Endodermal cell (in vitro differentiated cells): Measurements from ENCODE around the gene NRG2. TPM values are rescaled to one million over a fixed set of nuclear protein-coding genes. Genes with fewer than 3 reads are reported as not detected.

Source experiments
- DNase-seq: peaks from one replicate; pipeline ENCODE4 v3.0.0-alpha.2; 2017
- H3K27ac ChIP-seq: 2 replicates; pipeline ENCODE4 v1.5.1; 2013; ENCODE audit warnings: mild to moderate bottlenecking, low read depth, low read length, moderate library complexity
- H3K27me3 ChIP-seq: 2 replicates; pipeline ENCODE4 v1.6.1; 2013; ENCODE audit warnings: mild to moderate bottlenecking, low read length, moderate library complexity; ENCODE audit not compliant: insufficient read depth, control insufficient read depth, poor library complexity, severe bottlenecking
- H3K36me3 ChIP-seq: 2 replicates; pipeline ENCODE4 v1.7.0; 2013; ENCODE audit warnings: mild to moderate bottlenecking, low read length, moderate library complexity; ENCODE audit not compliant: control insufficient read depth, insufficient read depth
- H3K4me1 ChIP-seq: one replicate; pipeline ENCODE4 v1.7.0; 2013; ENCODE audit warnings: low read length; ENCODE audit not compliant: control insufficient read depth, insufficient read depth
- H3K4me3 ChIP-seq: 2 replicates; pipeline ENCODE4 v1.5.1; 2013; ENCODE audit warnings: mild to moderate bottlenecking, low read length, moderate library complexity
- H3K9ac ChIP-seq: 2 replicates; pipeline ENCODE4 v1.6.1; 2013; ENCODE audit warnings: mild to moderate bottlenecking, low read length, moderate library complexity; ENCODE audit not compliant: poor library complexity, severe bottlenecking; ENCODE audit errors: extremely low read depth
- H3K9me3 ChIP-seq: 2 replicates; pipeline ENCODE4 v1.6.1; 2013; ENCODE audit warnings: mild to moderate bottlenecking, low read length, moderate library complexity; ENCODE audit not compliant: control insufficient read depth
- H3K27ac Mint-ChIP-seq: 2 replicates; pipeline ENCODE4 v1.8.0; 2020; ENCODE audit warnings: mixed read lengths
- H3K27me3 Mint-ChIP-seq: 2 replicates; pipeline ENCODE4 v1.8.0; 2021; ENCODE audit warnings: mild to moderate bottlenecking, mixed read lengths; ENCODE audit not compliant: insufficient read depth
- H3K36me3 Mint-ChIP-seq: 2 replicates; pipeline ENCODE4 v1.8.0; 2020; ENCODE audit warnings: low read depth, mixed read lengths
- H3K4me1 Mint-ChIP-seq: 2 replicates; pipeline ENCODE4 v1.8.0; 2020; ENCODE audit warnings: mixed read lengths
- H3K4me3 Mint-ChIP-seq: 2 replicates; pipeline ENCODE4 v1.8.0; 2020; ENCODE audit warnings: mild to moderate bottlenecking, moderate library complexity, mixed read lengths
- H3K9me3 Mint-ChIP-seq: 2 replicates; pipeline ENCODE4 v1.8.0; 2020; ENCODE audit warnings: mild to moderate bottlenecking, mixed read lengths
- WGBS, 2 experiments: methylation state at CpG; one replicate each; pipeline versions ENCODE4 v1.1.5 to v1.1.7; 2013; ENCODE audit warnings: missing lambda C conversion rate in 2 of 2, mixed read lengths in 1 of 2; ENCODE audit not compliant: insufficient coverage in 1 of 2, insufficient read length in 1 of 2; 5-methylcytosine and 5-hydroxymethylcytosine counted together
- total RNA-seq, 2 donors: library from RNA; stranded (reverse); fragmentation: NEBNext Ultra II Directional in 1 of 2; extraction: Animal tissue kit (Norgen Biotek cat#: 25700) in 1 of 2; gene quantifications; 2 replicates in 1 of 2; 3 replicates in 1 of 2; pipeline ENCODE4 v1.2.1, GENCODE V29; 2021
- TF ChIP-seq, protein P1 (sequence below): fragments of 200-600 bp; sonication (generic); conservative IDR thresholded peaks from 2 replicates; pipeline ENCODE4 v1.5.0; 2021; ENCODE audit warnings: antibody characterized with exemption, mild to moderate bottlenecking

Gene NRG2
- total RNA-seq, 2 donors from 2014 or later: 10.8 to 12.5 TPM

DNA sequence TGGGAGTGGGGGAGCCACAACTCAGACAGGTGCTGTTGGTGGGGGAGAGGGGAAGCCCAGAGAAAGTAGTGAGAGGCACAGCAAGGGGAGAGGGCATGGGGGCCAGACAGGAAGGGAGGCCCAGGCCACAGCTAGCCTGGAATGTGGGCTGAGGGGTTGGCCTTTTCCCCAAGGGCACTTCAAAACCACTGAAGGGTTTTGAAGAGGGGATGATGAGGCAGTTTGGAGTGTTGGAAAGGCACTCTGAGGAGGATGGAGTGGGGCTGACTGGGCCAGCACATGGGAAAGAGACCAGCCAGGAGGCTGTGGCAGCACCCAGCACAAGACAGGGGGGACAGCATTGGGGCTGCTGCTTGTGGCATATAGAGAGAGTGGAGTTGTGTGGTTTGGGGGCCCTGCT lies 243.7 kb downstream of the NRG2 start:
- H3K9me3 Mint-ChIP-seq: no peaks in the 10 kb centered on the region
- Histone ChIP-seq H3K9me3 (no peaks in the 10 kb centered on the region), H3K27ac (no peak overlapping the region), H3K9ac (no peak overlapping the region), H3K27me3 (peaks cover 98% of the 10 kb centered on the region), H3K4me1 (no peaks in the 10 kb centered on the region), H3K36me3 (no peaks in the 10 kb centered on the region), H3K4me3 (no peak overlapping the region)
- no peak overlapping the region for H3K4me3 Mint-ChIP-seq
- no peak overlapping the region for H3K27ac Mint-ChIP-seq
- no peaks in the 10 kb centered on the region for H3K36me3 Mint-ChIP-seq
- H3K27me3 Mint-ChIP-seq: peaks cover 84% of the 10 kb centered on the region
- H3K4me1 Mint-ChIP-seq: peaks cover 2% of the 10 kb centered on the region
- no peak for DNase-seq
- TF ChIP-seq, protein P1, sequence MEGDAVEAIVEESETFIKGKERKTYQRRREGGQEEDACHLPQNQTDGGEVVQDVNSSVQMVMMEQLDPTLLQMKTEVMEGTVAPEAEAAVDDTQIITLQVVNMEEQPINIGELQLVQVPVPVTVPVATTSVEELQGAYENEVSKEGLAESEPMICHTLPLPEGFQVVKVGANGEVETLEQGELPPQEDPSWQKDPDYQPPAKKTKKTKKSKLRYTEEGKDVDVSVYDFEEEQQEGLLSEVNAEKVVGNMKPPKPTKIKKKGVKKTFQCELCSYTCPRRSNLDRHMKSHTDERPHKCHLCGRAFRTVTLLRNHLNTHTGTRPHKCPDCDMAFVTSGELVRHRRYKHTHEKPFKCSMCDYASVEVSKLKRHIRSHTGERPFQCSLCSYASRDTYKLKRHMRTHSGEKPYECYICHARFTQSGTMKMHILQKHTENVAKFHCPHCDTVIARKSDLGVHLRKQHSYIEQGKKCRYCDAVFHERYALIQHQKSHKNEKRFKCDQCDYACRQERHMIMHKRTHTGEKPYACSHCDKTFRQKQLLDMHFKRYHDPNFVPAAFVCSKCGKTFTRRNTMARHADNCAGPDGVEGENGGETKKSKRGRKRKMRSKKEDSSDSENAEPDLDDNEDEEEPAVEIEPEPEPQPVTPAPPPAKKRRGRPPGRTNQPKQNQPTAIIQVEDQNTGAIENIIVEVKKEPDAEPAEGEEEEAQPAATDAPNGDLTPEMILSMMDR: no peak

DNA sequence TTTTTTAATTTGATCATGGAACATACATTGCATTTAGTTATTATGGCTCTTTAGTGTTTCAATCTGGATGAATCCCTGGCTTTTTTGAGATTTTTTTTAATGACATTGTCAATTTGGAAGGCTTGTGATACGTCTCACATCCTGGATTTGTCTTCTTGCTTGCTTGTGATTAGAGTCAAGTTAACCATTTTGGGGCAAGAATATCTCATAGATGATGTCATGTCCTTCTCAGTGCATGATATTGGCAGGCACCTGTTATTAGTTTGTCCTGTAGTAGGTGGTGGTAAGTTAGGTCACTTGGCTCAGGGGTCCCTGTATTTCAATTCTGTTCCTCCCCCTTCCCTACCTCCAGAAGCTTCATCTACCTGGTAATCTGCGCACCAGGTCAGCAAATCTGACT lies 244.2 kb downstream of the NRG2 start:
- peaks cover 98% of the 10 kb centered on the region for H3K27me3 ChIP-seq
- no peaks in the 10 kb centered on the region for H3K9me3 Mint-ChIP-seq
- WGBS, 2 experiments: 78 to 83% methylated on average over 1 to 2 of the region's 2 CpGs

DNA sequence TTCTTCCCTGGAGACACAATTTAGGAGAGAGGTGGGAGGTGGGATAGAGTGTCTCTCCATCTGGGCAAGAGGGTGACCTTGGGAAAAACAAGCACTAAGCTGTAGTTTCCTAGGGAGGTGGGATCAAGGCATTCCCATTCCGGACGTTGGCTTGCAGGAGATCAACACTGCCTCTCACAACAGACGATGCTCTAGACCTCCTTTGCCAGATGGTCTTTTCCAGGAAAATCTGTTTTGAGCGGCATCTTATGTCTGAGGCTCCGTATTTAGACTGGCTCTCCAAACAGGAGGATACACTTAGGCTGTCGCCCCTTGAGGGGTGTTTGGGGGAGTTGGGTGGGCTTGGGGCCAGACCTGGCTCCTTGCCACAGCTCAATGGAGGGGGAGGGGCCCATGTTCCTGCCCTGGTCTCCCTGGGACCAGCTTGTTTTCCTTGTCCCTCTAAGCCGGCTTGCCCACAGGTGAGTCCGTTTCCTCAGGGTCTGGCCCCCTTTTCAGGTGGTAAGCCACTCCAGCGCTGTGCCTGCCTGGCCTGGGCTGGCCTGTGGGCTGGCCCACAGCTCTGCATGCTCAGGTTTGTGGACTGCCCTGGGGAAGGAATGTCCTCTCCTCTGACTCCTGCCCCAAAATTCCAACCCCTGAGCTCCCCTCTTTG lies 245.1 kb downstream of the NRG2 start:
- Mint-ChIP-seq H3K36me3 (no peaks in the 10 kb centered on the region), H3K4me3 (no peak overlapping the region), H3K9me3 (no peaks in the 10 kb centered on the region), H3K27me3 (peaks cover 95% of the 10 kb centered on the region), H3K4me1 (peaks cover 2% of the 10 kb centered on the region), H3K27ac (no peak overlapping the region)
- DNase-seq: no peak
- TF ChIP-seq, protein P1: no peak
- H3K36me3 ChIP-seq: no peaks in the 10 kb centered on the region
- H3K9me3 ChIP-seq: no peaks in the 10 kb centered on the region
- no peak overlapping the region for H3K9ac ChIP-seq
- no peaks in the 10 kb centered on the region for H3K4me1 ChIP-seq
- peaks cover 98% of the 10 kb centered on the region for H3K27me3 ChIP-seq
- WGBS, 2 experiments: 80 to 86% methylated on average over 5 to 9 of the region's 9 CpGs
- H3K27ac ChIP-seq: no peak overlapping the region
- H3K4me3 ChIP-seq: no peak overlapping the region

More for the DNA sequence above, 244.2 kb downstream of the NRG2 start:
- Mint-ChIP-seq H3K36me3 (no peaks in the 10 kb centered on the region), H3K4me3 (no peak overlapping the region), H3K27me3 (peaks cover 87% of the 10 kb centered on the region), H3K4me1 (peaks cover 2% of the 10 kb centered on the region), H3K27ac (no peak overlapping the region)
- H3K9ac ChIP-seq: no peak overlapping the region
- no peaks in the 10 kb centered on the region for H3K36me3 ChIP-seq
- H3K4me1 ChIP-seq: no peaks in the 10 kb centered on the region
- H3K9me3 ChIP-seq: no peaks in the 10 kb centered on the region
- no peak overlapping the region for H3K4me3 ChIP-seq
- TF ChIP-seq, protein P1: no peak
- no peak overlapping the region for H3K27ac ChIP-seq
- no peak for DNase-seq
